HEK293 (cell line): Measurements from ENCODE around the gene TBX3.

ENCODE experiments used
- ATF2 ChIP-seq: fragments of 450-650 bp; formaldehyde crosslinking; IDR thresholded peaks from 2 replicates; pipeline ENCODE4 v1.5.1; 2016; ENCODE audit warnings: missing biosample characterization, missing genetic modification characterization, low read depth
- ELK4 ChIP-seq: IDR thresholded peaks from 2 replicates; pipeline ENCODE4 v1.6.1; 2011; ENCODE audit warnings: mild to moderate bottlenecking, low read depth, low read length, borderline replicate concordance
- GLIS2 ChIP-seq: fragments of 450-650 bp; formaldehyde crosslinking; IDR thresholded peaks from 2 replicates; pipeline ENCODE4 v1.5.1; 2016; ENCODE audit warnings: missing biosample characterization, missing genetic modification characterization
- KLF7 ChIP-seq: fragments of 450-650 bp; formaldehyde crosslinking; IDR thresholded peaks from 2 replicates; pipeline ENCODE4 v1.5.1; 2016; ENCODE audit warnings: missing biosample characterization, missing genetic modification characterization, borderline replicate concordance
- WT1 ChIP-seq: fragments of 450-650 bp; formaldehyde crosslinking; IDR thresholded peaks from 2 replicates; pipeline ENCODE4 v1.5.1; 2016; ENCODE audit warnings: missing biosample characterization, missing genetic modification characterization
- ZBTB11 ChIP-seq: fragments of 450-650 bp; formaldehyde crosslinking; conservative IDR thresholded peaks from 2 replicates; pipeline ENCODE4 v1.5.1; 2016; ENCODE audit warnings: low read depth, missing biosample characterization, missing genetic modification characterization
- ZBTB21 ChIP-seq: fragments of 450-650 bp; formaldehyde crosslinking; IDR thresholded peaks from 2 replicates; pipeline ENCODE4 v1.5.1; 2017; ENCODE audit warnings: missing biosample characterization, missing genetic modification characterization
- ZBTB49 ChIP-seq: fragments of 450-650 bp; formaldehyde crosslinking; IDR thresholded peaks from 2 replicates; pipeline ENCODE4 v1.5.1; 2016; ENCODE audit warnings: missing biosample characterization, missing genetic modification characterization, low read depth
- ZFP3 ChIP-seq: fragments of 450-650 bp; formaldehyde crosslinking; IDR thresholded peaks from 2 replicates; pipeline ENCODE4 v1.5.1; 2016; ENCODE audit warnings: low read depth, missing biosample characterization, missing genetic modification characterization
- ZNF449 ChIP-seq: fragments of 450-650 bp; formaldehyde crosslinking; IDR thresholded peaks from 2 replicates; pipeline ENCODE4 v1.5.1; 2017; ENCODE audit warnings: missing biosample characterization, mild to moderate bottlenecking, missing genetic modification characterization, moderate library complexity
- ZNF488 ChIP-seq: fragments of 450-650 bp; formaldehyde crosslinking; IDR thresholded peaks from 2 replicates; pipeline ENCODE4 v1.5.1; 2016; ENCODE audit warnings: missing biosample characterization, missing genetic modification characterization
- ZNF514 ChIP-seq: fragments of 450-650 bp; formaldehyde crosslinking; IDR thresholded peaks from 2 replicates; pipeline ENCODE4 v1.5.1; 2016; ENCODE audit warnings: missing biosample characterization, missing genetic modification characterization
- ZNF518A ChIP-seq: fragments of 450-650 bp; formaldehyde crosslinking; conservative IDR thresholded peaks from 2 replicates; pipeline ENCODE4 v1.5.1; 2016; ENCODE audit warnings: low read depth, missing biosample characterization, missing genetic modification characterization
- ZNF548 ChIP-seq: fragments of 450-650 bp; formaldehyde crosslinking; IDR thresholded peaks from 2 replicates; pipeline ENCODE4 v1.5.1; 2016; ENCODE audit warnings: missing biosample characterization, missing genetic modification characterization
- ZNF555 ChIP-seq: fragments of 450-650 bp; formaldehyde crosslinking; conservative IDR thresholded peaks from 2 replicates; pipeline ENCODE4 v1.5.1; 2017; ENCODE audit warnings: missing biosample characterization, mild to moderate bottlenecking, missing genetic modification characterization, inconsistent platforms
- ZNF585B ChIP-seq: fragments of 450-650 bp; formaldehyde crosslinking; IDR thresholded peaks from 2 replicates; pipeline ENCODE4 v1.5.1; 2016; ENCODE audit warnings: missing biosample characterization, missing genetic modification characterization
- ZNF596 ChIP-seq: fragments of 450-650 bp; IDR thresholded peaks from 2 replicates; pipeline ENCODE4 v1.5.0; 2018; ENCODE audit warnings: missing biosample characterization, mild to moderate bottlenecking, missing genetic modification characterization, moderate library complexity
- ZNF621 ChIP-seq: fragments of 450-650 bp; formaldehyde crosslinking; IDR thresholded peaks from 2 replicates; pipeline ENCODE4 v1.5.1; 2017; ENCODE audit warnings: missing biosample characterization, missing genetic modification characterization
- ZNF645 ChIP-seq: fragments of 450-650 bp; formaldehyde crosslinking; IDR thresholded peaks from 2 replicates; pipeline ENCODE4; 2016; ENCODE audit warnings: missing biosample characterization, missing genetic modification characterization
- ZNF670 ChIP-seq: fragments of 450-650 bp; formaldehyde crosslinking; IDR thresholded peaks from 2 replicates; pipeline ENCODE4 v1.5.1; 2016; ENCODE audit warnings: missing biosample characterization, missing genetic modification characterization, low read depth

Gene TBX3

GRCh38 chr12:114684098-114684869 is at the start of gene TBX3 (continued):
- TF ChIP-seq ELK4 (no peak), ZNF449 (tag by site-specific recombination) (peak; percentile 74; the same call in 1 of the 2 replicates), ZNF585B (tag by site-specific recombination) (no peak), GLIS2 (tag by site-specific recombination) (peak; percentile 82), ZBTB49 (tag by site-specific recombination) (no peak), ZBTB21 (tag by site-specific recombination) (no peak), ZNF645 (tag by site-specific recombination) (no peak), ZNF518A (no peak), ZNF514 (no peak), ZNF596 (peak; percentile 98), ATF2 (tag by site-specific recombination) (peak; percentile 29; the same call in 1 of the 2 replicates), ZBTB11 (tag by site-specific recombination) (no peak; the same call in 1 of the 2 replicates), KLF7 (tag by site-specific recombination) (no peak; the same call in 1 of the 2 replicates), ZNF670 (tag by site-specific recombination) (no peak), ZNF621 (tag by site-specific recombination) (no peak), ZFP3 (peak; percentile 87; the same call in 1 of the 2 replicates), ZNF548 (tag by site-specific recombination) (no peak), ZNF555 (tag by site-specific recombination) (no peak), ZNF488 (tag by site-specific recombination) (no peak), WT1 (tag by site-specific recombination) (no peak)
